Inflammatory macrophage treated with lipopolysaccharide for 1 hour (primary cell): ENCODE measurements around the gene RFWD3.
"Not testable (repeated sequence)": the region's sequence is repeated elsewhere in the genome, so short reads cannot be mapped to it uniquely, and the experiment has no call there.

Experiments
- DNase-seq, 2 donors: peaks; one replicate each; pipeline ENCODE4 v3.0.0-alpha.2; 2020 to 2022

Gene RFWD3

DNA sequence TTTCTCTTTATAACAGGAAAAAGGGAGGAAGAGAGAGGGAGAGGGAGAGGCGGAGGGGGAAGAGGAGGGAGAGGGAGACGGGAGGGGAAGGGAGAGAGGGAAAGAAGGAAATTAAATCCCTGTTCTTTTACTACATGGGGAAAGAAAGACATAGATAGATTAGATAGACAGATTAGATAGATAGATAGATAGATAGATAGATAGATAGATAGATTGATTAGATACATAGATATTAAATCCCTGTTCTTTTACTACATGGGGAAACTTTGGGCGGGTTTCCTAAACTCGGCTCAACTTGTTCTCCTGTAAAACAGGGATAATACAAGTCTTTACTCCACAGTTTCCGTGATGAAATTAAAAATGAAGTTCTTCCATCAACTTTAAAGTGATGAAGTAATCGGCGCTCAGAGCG is 661 bp downstream of the RFWD3 start:
- DNase-seq: no peak

DNA sequence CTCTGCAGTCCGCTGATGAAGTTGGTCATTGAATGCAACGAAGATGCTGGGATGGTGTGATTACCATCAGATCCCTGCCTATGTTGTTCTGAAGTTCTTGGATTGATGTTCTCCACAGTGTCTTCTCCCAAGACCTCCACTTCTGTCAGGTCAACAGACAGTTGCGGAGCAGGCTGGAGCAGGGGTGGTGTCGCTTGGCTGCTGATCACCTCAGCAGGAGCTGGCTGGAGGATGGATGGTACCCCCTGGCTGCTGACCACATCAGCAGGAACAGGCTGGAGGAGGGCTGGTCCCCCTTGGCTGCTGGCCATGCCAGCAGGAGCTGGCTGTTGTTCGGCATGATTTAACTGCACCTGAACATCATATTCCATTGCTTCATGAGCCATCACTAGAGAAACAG is 5.6 kb downstream of the RFWD3 start:
- DNase-seq: no peak

DNA sequence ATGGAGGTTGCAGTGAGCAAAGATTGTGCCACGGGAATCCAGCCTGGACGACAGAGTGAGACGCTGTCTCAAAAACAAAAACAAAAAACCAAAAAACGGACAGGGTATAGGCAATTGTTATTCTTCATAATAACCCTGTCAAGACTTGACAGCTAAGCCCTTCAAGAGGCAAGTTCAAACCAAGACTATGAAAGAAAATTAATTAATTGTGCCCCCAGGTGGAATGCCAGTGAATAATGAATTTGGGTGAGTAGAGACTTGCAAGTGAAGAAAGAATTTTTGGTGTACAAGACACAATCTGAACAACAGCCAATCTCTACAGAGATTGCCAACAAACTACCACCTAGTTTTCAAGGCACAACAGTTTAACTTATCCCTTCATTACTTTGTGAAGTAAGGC is 6.3 kb downstream of the RFWD3 start:
- no peak for DNase-seq

DNA sequence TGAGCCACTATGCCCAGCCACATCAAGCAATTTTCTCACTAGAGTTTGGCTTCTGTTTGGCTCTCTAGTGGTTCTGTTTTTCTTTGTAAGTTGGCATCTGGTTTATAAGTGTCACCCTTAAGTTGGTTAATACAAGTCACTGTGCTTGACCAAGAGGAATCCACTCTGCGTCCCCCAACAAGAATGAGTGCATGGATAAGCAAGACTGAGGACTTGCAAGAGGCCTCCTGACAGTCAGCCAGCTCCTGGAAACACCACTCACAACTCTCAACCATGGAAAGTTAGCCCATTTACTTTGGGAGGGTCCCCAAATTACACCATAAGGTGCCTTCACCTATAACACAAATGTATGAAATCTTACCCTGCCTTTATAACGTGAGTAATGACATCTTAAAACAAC is 7.6 kb downstream of the RFWD3 start:
- DNase-seq: no peak

DNA sequence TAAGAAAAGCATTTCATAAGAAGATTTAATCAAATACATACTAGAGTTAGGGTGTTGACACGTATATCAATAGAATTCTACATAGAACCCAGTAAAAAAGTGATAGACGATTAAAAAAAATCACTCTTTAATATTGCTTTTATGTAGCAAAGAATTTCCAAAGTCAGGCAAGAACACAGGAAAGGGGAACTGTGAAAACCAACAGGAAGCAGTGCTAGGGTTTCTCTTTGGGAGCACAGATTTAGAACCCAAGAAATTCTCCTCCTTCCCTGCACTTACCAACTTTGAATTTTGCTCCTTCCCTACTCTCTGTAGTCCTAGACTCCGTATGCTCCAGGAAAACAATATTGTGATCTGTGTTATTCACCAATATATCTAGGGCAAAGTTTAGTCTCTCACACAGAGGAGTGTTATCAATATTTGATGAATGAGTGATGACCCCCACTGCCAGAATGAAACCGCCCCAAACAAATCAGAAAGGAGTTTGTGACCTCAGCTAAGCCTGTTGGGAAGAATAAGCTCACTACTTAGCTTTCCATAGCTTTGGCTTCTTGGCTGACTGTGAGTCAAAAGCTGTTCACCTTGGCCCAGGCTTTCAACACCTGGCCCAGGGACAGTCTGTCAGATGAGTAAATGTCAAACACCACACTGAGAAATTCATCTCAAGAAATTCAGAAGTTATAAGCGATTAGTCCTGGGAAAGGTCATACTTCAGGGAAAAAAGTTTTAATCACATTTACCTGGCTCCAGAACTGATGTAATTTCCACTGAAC is 8.6 kb downstream of the RFWD3 start:
- peak; percentile 41 to 48 for DNase-seq

DNA sequence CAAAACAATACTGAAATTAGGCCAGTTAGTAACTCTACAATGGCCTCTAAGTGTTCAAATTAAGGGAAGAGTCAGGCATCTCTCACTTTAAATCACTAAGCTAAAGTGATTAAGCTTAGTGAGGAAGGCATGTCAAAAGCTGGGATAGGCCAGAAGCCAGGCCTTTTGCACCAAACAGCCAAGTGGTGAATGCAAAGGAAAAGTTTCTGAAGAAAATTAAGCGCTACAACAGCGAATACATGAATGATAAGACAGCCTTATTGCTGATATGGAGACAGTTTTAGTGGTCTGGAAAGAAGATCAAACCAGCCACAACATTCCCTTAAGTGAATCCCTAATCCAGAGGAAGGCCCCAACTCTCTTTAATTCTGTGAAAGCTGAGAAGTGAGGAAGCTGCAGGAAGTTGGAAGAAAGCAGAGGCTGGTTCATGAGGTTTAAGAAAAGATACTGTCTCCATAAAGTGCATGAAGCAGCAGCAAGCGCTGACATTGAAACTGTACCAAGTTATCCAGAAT is 12.1 kb downstream of the RFWD3 start:
- DNase-seq: no peak

DNA sequence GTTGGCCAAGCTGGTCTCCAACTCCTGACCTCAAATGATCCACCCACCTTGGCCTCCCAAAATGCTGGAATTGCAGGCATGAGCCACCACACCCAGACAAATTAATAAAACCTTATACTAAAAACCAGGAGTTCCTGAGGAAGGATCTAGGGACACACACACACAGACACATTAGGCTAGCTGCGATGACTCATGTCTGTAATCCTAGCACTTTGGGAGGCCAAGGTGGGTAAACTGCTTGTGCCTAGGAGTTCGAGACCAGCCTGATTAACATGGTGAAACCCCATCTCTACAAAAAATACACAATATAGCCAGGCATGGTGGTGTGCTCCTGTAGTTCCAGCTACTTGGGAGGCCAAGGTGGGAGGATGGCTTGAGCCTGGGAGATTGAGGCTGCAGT is 13.8 kb downstream of the RFWD3 start:
- DNase-seq: not testable (repeated sequence)

DNA sequence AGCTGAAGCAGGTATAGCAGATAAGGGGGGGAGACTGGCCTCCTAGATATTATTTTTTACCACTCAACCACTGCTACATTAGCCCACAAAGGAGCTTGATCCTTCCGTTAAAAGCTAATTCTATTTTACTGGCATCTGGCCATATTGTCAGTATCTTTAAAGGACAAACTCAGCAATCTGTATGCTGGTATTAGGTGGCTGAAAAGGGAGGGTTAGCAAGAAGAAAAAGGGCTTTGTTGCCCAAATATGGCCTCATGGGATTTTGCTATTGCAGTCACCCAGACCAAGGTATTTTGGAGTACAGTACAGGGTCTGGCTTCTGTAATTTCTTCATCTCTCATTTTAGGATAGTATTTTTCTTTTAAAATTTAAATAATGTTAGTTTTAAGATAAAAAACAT is 14.4 kb downstream of the RFWD3 start:
- DNase-seq: no peak

DNA sequence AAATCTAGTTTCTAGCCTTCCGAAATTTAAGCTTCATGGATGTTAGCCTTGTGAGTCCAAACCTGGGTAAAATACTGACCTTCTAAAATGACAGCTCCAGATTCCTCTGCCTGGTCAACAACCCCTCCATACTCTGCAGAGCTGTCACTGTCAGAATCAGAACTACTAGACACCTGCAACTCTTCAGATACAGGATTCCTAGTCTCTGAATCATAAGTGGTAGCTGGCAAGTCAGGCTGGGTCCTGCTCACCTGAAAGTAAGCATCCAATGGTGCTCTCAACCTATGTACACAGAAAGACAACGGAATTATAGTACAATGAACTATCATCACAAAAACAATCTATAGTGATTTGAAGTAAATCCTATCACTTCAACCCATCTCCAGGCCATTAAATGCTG is 14.8 kb downstream of the RFWD3 start:
- no peak for DNase-seq

DNA sequence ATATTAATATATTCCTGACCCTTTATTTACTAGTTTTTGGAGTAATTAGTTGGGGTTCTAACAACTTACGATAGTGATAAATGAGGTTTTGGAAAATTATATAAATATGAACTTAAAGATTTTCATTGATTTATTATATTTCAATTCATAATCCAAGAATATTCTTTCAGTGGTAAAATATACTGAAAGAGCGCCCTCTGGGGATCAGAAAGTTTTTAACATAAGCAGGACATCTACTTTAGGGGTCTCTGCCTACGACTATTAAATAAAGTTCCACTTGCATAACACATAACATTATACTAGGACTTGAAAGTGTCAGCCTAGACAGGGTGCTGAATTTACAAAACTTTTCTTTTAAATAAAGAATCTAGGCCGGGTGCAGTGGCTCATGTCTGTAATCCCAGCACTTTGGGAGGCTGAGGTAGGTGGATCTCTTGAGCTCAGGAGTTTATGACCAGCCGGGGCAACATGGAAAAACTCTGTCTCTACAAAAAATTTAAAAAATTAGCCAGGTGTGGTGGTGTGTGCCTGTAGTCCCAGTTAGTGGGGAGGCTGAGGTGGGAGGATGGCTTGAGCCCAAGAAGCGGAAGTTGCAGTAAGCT is 15.6 kb downstream of the RFWD3 start:
- DNase-seq: peak in 1 of 2 donors; percentile 35

DNA sequence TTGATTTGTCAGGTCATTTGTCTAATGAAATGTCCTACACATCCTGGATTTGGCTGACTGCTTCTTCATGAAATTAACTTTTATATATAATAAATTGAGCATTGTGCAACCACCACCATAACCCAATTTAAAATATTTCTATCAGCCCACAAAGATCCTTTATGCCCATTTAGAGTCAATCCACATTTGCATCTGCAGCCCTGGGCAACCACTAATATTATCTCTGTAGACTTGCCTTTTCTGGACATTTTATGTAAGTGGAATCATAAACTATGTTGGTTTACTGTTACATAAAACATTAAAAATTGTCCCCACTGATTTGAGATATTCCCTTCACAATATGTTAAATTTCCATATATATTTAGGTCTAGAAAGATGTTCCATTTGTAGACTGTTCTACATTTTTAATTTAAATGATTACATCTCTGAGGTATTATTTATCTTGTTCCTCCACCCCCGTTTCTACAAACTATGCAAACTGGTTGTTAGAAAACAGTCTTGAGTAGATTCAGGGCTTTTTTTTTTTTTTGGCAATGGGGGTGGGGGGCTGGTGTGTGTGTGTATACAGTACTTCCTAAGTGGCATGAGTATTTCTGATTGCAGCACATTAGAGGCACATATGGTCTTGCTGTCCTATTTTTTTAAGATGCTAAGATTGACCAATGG is 16.7 kb downstream of the RFWD3 start:
- DNase-seq: no peak

DNA sequence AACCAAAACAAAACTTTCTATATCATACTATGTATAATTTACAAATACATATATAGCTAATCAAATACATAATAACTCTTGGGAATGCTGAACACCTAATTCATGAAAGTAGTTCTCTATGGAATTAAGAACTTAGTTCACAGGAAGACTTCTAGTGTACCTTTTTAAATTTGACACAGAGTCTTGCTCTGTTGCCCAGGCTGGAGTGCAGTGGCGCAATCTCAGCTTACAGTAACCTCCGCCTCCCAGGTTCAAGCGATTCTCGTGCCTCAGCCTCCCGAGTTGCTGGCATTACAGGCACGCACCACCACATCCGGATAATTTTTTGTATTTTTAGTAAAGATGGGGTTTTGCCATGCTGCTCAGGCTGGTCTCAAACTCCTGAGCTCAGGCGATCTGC is 24.7 kb downstream of the RFWD3 start:
- DNase-seq: no peak

DNA sequence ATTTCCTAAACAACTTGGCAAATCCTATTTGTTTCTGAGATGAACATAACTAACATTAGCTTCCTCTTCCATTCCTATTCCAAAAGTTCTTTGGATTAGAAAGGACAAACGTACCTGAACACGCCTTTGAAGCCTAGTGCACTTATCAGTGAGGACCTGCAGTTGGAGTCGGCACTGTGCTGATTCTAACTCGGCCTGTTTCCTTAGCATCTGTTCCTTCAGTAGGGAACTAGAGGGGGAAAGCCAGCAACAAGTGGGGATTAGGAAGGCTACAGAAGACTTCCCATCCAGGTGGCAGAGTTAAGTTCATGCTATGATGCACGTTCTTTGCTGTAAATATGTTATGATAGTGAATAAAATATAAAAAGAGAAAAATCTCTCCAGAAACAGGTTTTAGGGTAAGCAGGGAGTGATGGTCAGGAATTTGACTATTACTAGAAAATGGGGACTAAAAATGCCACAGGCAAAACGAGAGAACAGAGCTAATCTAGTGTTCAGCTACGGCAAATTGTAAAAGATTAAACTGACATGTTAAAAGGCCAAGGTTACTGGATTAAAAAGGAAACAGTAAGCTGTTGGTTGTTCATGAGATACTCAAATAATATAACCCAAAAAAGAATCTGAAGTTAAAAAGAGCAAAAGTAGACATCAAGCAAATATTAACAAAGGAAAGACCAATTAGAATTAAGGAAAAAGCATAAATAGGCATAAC is 28.8 kb downstream of the RFWD3 start:
- DNase-seq: no peak

DNA sequence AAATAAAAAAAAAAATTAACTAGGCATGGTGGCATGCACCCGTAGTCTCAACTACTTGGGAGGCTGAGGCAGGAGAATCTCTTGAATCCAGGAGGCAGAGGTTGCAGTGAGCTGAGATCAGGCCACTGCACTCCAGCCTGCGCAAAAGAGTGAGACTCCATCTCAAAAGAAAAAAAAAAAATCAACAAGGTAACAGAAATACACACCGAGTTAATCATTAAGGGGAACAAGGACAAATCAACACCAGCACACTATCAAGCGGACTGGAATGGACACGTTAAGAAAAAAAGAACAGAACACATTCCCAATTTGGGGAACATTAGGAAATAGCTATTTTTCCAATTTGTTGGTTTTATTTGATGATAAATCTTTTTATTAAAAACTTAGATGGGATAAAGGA is 31.4 kb downstream of the RFWD3 start:
- DNase-seq: no peak

DNA sequence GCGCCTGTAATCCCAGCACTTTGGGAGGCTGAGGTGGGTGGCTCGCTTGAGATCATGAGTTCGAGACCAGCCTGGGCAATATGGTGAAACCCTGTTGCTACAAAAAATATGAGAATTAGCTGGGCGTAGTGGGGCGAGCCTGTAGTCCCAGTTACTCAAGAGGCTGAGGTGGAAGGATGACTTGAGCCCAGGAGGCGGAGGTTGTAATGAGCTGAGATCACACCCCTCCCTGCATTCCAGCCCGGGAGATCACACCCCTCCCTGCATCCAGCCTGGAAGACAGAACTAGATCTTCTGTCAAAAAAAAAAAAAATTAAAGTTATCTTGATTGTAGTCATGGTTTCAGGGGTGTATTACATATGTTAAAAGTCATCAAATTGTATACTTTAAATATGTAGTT is 33.0 kb downstream of the RFWD3 start:
- no peak for DNase-seq

DNA sequence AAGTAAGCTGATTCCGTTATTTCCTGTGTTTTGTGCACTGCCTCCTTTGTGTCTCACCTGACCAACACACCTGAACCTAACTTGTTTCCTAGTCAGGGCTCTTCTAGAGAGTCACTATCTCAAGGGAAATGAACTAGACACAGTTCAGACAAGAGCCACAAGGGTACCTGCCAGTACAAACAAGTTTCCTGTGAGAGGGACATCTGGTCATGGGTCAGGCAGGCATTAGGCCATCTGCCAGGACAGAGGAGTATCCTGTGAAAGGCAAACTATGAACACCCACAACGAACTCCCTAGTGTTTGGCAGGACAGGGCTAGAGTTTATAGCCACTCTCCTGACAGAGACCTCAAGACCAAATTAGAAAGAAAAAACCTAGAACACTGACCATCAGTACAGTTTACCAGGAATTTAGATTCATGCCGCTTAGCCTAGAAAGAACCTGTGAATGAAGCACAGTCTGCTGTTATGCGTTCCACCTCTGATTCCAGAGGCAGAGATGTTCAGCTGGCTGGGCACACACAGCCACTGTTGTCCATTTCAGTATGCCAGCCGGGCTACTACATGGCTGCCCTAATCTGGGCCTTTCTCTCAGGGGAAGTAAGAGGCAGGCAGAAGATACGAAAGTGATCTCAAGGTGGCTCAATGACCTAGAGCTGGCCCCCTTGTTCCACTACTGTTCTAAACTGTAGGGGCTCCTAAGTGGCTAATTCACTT is 39.0 kb downstream of the RFWD3 start:
- DNase-seq: no peak

DNA sequence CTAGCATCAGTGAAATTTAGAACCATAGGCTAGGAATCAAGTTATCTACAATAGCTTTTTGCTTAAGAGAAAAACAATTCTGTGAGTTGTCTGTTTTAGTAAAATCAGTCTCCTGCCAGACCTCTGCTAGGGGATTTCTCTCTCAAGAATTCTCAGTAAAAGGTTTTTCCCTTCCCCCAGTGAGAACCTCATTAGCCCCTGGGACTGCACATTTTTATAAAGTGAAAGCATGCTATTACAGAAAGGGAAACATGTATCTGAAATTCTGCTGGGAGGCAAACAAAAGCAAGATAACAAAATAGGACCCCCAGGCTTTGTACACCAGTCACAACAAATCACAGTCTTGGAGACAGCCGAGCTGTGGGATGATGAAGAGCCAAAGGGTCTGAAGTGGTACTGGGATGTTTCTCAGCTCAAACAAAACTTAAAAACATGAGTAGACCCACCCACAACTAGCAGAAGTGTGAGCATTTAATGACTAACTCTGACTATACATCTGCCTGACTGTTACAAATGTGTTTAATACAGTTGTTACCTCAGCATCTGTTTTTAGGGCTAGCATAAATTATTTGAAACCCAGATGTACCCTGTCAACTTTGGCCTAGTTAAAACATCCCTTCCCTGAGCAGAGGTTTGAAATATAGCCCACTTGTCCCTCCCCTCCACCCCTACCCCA is 39.8 kb downstream of the RFWD3 start:
- DNase-seq: no peak

DNA sequence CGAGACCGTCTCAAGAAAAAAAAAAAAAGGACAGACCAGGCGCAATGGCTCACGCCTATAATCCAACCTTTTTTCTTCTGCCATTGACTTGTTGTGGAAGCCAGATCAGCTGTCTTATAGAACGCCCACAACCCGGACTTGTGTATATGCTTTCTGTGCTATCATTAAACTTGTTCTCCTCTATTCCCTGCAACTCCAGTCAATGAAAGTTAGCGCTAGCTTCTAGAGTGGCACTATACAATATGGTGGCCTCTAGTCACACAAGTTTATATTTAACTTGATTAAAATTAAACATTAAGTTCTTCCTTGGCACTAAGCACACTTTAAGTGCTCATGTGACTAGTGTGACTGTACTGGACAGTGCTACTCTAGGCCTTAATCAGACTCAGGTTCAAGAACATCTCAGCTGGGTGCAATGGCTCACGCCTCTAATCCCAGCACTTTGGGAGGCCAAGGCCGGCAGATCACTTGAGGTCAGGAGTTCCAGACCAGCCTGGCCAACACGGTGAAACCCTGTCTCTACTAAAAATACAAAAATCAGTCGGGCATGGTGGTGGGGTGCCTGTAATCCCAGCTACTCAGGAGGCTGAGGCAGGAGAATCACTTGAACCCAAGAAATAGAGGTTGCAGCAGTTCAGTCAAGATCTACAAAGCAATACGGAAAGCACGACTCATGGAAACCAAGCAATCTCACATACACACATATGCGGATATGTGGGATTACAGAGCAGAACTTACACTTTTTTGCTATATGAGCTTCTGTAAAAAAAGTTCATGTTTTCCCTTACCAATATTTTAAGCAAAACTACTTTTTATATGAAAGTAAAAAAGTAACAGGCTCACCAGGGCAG is 41.0 kb downstream of the RFWD3 start:
- DNase-seq: no peak

DNA sequence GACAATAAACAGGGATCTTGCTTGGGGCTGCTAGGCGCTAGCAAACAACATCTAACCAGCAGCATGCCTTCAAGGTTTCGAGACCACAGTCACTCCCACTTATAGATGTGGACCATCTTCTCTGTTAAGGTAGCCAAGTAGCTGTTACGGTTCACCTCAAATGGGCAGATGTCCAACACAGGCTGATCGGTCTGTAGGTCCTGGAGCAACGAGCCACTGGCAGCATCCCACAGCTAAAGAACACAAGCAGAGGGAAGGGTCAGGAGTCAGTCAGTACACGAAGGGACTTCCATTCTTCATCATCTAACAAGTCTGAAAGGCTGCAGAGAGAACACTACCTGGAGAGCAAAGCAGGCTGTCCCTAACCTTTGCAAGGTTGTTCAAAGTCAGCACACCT is 42.8 kb downstream of the RFWD3 start:
- no peak for DNase-seq

DNA sequence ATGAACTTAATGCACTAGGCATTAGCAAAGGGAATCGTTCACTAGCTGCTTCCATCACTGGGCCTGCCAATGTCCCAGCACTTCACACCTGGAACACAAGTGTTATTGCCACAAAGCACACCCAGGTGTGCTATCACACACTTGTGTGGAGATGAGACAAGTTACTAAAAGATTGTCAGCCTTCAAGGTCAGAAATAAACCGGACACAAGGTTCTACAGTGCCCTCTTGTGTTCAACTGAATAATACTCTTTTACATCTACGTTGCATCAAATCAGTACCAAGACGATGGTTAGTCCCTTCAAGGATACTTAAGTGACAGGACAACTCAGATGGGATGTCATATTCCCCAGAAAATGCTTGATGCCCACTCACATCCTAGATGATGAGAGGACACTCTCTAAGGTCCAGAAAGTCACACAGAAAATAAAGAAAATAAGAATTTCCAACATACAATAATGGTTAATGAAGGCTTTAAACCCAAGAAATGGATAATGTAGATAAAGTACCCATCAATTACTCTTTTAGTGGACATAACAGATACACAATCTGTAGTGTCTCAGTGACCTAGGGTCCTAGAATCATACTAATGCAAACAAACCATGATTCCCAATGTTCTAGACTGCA is 43.4 kb downstream of the RFWD3 start:
- DNase-seq: peak in 1 of 2 donors; percentile 76

DNA sequence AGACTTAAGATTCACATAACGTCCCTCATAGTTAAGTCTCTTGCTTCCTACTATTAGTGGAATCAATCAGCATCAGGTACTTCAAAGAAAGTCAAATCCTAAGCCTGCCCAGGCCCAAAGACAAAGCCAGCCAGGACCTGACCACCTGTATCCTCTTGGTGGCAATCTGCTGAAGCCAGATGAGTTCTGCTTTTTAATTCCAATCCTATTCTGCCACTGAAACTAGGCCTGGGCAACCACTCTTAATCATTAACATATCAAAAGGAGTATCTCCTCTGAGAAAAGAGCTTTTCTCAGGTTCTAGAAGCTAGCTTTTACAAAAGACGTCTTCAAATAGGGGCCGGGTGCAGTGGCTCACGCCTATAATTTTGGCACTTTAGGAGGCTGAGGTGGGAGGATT is 44.7 kb downstream of the RFWD3 start:
- DNase-seq: no peak
